Activated CD8-positive, alpha-beta memory T cell treated with anti-CD3 and anti-CD28 coated beads, Interleukin-2, amount 50 U/mL, for 1 hour (primary cell): ENCODE results near the gene UNC13D.
"Not testable (repeated sequence)": the region's sequence is repeated elsewhere in the genome, so short reads cannot be mapped to it uniquely, and the experiment has no call there.

Source experiments
- DNase-seq: peaks from one replicate; pipeline ENCODE4 v3.0.0-alpha.2; 2020; ENCODE audit errors: extremely low read depth

The UNC13D gene

DNA sequence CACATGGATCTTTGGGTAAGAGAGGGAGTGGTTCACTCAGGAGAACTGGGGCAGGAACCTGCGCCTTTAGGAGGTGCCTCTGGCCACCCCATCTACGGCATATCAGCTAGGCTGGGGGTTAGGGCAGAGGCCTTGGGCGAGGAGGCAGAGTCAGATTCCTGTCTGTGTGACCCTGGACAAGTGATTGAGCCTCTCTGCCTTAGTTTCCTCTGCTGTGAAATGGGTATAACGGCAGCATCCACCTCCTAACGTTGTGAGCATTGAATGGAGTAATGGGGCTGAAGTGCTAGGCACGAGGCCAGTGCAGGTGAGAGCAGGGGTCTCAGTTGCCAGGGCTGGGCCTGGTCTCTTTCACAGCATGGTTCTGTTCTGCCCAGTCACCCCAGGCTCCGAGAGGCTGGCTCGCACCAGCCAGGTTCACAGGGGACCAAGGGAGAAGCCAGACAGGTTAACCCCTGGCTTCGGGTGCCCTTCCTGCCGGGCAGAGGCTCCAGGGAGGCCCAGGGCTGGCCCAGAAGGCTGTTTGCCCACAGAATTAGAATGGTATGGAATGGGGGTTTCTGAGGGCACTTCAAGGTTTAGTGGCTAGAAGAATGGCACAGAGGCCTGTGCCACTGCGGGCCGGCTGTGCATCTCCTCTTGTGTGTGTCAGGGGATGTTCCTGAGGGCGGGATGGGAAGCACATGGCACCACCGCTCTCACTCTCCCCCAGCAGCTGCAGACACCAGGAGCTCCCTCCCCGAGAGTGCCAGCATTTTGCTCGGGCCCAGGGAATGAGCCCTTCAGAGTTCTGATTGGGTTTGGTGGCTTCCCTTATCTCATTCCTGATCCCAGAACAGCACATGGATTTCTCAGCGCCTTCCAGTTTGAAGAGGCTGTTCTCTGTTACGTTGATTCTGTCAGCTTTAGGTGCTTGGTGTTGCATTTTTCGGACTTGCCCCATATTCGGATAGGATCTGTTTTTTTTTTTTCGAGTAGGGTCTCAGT is 23.8 kb downstream of the UNC13D start:
- no peak for DNase-seq

DNA sequence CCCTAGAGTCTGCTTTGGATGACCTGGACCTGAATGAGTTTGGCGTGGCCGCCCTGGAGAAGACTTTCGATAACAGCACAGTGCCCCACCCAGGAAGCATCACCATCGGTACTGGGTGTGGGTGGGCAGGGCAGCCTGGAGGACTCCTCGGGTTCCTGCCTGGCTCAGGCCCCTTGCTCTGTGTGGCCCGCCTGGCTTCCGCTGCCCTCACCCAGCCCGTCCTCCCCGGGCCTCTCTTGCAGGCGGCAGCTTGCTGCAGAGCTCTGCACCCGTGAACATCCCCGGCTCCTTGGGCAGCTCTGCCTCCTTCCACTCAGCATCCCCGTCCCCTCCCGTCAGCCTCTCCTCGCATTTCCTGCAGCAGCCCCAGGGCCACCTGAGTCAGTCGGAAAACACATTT is 24.5 kb downstream of the UNC13D start:
- DNase-seq: no peak

DNA sequence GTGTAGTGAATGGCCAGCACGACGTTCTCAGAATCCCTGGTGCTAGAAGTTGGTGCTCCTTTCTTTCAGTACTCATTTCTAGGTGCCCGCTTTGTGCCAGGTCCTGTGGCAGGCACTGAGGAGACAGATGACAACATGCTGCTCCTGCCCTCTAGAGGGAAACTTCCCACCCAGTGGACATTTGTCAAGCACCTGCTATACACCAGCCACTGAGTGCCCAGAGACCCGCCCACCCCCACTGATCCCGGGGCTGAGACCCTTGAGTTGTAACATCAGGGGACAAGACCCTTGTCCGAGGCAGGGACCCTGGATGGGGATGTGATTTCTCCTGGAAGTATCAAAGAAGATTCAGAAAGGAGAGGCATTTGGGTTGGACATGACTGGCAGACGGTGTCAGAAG is 25.1 kb downstream of the UNC13D start:
- DNase-seq: no peak

DNA sequence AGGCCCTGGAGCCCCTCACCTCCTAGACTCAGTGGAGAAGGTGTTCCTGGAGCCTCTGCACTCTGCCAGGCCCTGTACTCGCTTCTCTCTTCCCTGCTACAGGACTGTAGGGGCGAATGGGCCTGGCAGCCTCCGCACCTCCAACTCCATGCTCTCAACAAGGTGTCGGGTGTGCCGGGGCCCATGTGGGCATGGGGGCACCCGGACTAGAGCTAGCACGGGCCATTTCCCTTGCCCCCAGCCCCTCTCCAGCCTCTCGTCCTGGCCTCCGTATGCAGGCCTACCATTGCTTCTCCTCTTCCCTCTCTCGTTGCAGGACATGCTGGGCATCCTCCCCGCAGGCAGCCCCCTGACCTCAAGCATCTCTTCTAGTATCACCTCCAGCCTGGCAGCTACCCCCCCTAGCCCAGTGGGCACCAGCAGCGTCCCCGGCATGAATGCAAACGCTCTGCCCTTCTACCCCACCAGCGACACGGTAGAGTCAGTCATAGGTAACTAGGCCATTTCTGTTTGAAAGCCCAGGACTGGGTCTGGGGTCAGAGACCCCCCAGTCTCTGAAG is 25.8 kb downstream of the UNC13D start:
- no peak for DNase-seq

DNA sequence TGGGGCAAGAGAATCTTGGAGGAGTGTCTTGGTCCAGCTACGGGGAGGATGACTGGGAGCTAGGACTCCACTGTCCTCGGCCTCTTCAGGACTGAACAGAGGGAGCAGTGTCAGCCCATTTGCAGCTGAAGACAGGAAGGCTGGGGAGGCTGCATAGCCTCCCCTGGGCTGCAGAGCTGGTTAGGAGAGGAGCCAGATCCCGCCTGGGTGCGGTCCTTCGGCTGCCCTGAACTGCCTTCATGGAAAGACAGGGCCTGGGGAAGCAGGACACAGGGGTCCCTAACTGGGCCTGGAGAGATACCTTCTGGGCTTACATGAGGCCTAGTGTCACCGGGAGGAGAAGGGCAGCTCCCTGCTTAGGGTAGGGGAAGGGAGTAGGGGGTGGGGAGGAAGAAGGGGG is 26.6 kb downstream of the UNC13D start:
- DNase-seq: no peak

DNA sequence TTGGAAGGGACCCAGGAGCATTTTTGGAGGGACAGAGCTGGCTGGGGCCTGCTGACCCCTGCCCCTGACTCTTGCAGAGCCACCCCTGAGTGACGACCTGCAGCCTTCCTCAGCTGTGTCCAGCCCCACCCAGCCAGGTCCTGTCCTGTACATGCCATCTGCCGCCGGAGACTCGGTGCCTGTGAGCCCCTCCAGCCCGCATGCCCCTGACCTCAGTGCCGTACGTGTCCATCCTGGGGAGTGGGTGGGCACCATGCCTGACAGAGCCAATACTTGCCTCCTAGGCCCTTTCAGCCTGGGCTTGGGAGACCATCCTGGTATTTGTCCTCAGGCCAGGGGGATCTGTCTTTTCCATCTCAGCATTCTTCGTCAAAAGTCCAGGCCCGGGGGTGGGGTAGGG is 27.5 kb downstream of the UNC13D start:
- no peak for DNase-seq

DNA sequence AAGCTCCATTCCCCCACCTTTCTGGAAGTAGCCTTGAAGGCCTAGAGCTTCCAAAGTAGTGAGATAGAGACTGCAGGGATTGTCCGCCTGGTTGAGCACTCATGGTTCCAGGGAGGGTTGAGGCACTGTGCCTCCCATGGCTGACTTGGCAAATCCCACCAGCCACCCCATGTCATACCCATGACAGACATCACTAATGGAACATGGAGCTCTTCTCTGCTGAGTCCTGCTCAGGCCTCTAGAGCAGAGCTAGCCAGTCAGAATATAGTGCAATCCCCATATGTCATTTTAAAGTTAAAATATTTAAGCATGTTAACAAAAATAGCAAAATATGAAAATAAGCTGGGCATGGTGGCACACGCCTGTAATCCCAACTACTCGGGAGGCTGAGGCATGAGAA is 28.8 kb downstream of the UNC13D start:
- no peak for DNase-seq

DNA sequence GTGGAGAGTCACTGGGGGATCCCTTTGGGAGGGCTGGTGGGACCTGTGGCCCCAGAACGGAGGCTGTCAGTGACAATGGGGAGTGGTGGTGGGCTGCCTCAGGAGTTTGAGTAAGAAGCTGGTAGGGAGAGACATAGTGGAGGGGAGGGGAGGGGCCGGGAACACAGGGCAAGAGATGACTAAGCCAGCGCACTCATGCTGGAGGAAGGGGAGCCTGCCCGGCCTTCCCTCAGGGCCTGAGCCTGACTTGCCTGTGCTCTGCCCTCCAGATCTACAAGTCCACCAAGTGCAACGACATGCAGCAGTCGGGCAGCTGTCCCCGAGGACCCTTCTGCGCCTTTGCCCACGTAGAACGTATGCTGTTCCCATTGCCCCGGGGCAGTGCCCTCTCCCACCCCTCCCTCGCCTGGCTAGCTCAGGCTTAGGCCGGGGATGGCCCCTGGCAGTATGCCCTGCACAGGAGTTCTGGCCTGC is 29.3 kb downstream of the UNC13D start:
- DNase-seq: no peak

DNA sequence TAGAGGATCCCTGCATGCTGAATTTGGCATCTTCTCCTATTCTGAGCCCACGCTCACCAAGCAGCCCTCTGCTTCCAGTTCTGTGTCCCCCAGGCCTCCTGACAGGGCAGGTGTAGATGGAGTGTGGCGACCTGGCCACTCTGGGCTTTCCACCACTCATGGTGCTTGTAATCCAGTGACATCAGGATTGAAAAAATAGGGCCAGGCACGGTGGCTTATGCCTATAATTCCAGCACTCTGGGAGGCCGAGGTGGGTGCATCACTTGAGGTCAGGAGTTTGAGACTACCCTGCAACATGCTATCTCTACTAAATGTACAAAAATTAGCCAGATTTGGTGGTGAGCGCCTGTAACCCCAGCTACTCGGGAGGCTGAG is 30.2 kb downstream of the UNC13D start:
- no peak for DNase-seq

DNA sequence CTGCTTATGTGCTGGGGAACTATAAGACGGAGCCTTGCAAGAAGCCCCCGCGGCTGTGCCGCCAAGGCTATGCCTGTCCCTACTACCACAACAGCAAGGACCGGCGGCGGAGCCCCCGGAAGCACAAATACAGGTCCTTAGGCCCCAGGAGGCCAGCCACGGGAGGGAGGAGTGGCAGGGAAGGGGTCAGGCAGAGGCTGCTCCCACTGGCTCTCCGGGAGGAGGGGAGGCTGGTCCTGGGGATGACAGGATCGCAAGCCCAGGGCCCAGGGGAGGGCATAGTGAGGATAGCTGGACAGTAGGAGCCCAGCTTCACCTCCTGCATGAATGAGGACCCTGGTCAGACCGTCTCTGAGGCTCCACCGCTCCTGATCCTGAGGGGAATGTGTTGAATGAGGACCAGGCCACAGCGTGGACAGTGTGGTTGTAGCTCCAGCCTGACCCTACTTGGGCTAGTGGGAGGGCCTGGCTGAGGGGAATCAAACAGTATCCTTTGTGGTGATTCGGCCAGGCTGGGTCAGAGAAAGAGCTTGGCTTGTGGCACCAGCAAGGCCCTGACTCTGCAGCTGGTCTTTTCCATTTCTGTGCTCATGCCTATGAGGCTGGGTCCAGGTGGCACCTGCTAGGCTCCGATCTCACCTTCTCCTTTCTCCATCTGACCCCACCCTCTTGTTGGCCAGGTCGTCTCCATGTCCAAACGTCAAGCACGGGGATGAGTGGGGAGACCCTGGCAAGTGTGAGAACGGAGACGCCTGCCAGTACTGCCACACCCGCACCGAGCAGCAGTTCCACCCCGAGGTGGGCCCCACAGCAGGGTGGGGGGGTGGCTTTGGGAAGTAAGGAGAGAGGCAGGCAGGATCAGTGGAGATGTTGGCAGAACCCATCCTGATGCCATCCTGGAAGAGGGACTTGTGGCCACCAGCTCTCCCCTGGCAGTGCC is 30.9 kb downstream of the UNC13D start:
- DNase-seq: no peak

DNA sequence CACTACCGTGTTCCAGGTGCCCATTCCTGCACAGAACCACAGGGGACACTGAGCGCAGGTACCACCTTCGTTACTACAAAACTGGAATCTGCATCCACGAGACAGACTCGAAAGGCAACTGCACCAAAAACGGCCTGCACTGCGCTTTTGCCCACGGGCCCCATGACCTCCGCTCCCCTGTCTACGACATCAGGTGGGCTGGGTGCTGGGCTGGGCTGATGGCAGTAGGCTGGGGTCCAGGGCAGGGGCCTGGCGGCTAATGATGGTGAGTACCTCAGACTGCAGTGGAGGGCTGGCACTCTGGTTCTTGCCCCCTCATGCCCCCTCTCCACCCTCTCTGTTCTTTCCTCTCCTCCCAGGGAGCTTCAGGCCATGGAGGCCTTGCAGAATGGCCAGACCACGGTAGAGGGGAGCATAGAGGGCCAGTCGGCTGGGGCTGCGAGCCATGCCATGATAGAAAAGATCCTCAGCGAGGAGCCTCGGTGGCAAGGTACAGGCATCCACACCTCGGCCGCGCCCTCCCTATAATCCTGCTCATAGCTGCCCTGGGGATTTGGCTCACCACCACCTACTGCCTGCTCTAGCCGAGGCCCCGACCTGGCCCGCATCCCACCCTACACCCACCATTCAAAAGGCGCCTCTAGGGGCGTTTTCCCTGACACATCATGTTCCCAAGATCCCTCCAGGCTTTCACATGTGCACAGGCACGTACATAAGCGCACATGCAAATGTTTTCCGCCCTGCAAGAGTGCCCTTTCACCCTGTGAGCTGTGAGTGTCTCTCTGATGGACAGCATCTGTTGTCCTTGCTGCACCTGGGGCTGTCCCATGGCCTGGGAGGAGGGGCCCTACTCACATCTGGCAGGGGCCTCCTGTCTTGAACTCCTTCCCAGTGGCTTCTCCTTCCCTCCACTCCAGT is 31.8 kb downstream of the UNC13D start:
- no peak for DNase-seq

DNA sequence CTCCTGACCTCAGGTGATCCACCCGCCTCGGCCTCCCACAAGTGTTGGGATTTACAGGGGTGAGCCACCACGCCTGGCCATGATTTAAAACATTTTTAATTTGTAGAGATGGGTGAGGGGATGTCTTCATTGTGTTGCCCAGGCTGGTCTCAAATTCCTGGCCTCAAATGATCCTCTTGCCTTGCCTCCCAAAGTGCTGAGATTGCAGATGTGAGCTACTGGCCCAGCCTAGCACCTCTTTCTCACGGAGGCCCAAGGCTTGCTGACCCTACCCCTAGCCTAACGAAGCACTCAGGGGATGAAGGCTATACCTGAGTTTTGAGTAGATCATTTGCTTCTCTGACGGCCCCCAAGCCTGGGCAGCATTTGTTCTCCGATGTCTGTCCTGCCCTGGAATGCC is 33.0 kb downstream of the UNC13D start:
- no peak for DNase-seq

DNA sequence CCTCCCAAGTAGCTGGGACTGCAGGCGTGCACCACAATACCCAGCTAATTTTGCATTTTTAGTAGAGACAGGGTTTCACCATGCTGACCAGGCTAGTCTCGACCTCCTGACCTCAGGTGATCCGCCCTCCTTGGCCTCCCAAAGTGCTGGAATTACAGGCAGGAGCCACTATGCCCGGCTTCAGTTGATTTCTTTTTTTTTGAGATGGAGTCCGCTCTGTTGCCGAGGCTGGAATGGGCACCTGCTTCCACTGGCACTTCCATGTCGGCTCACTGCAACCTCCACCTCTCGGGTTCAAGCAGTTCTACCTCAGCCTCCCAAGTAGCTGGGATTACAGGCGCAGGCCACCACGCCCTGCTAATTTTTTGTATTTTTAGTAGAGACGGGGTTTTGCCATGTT is 33.4 kb downstream of the UNC13D start:
- DNase-seq: not testable (repeated sequence)

DNA sequence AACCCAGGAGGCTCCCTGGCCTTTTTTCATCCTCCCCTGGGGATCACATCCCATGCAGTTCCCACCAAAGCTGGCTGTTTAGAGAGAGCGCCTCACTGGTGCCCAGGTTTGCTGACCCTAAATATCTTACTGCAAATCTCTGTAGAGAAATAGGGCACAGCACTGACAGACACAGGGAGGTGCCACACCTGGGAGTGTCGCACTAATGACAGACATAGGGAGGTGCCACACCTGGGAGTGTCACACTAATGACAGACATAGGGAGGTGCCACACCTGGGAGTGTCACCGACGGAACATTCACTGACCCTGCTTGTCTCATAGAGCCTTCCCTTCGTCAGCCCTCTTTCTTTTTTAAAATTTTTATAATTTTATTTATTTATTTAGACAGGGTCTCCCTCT is 34.0 kb downstream of the UNC13D start:
- no peak for DNase-seq

DNA sequence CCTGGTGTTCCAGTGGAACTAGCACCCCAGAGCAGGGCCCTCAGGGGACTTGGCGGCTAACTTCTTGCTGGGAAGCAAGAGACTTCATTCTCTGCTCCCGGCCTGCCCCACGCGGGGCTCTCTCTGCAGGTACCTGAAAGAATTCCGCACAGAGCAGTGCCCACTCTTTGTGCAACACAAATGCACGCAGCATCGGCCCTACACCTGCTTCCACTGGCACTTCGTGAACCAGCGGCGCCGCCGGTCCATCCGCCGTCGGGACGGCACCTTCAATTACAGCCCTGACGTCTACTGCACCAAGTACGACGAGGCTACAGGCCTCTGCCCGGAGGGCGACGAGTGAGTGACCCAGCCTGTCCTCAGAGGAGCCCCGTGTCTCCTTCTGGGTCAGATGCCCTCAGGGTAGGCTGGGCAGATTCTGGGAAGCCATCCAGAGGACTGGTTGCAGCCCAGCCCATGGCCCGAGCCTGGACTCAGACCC is 34.5 kb downstream of the UNC13D start:
- no peak for DNase-seq

DNA sequence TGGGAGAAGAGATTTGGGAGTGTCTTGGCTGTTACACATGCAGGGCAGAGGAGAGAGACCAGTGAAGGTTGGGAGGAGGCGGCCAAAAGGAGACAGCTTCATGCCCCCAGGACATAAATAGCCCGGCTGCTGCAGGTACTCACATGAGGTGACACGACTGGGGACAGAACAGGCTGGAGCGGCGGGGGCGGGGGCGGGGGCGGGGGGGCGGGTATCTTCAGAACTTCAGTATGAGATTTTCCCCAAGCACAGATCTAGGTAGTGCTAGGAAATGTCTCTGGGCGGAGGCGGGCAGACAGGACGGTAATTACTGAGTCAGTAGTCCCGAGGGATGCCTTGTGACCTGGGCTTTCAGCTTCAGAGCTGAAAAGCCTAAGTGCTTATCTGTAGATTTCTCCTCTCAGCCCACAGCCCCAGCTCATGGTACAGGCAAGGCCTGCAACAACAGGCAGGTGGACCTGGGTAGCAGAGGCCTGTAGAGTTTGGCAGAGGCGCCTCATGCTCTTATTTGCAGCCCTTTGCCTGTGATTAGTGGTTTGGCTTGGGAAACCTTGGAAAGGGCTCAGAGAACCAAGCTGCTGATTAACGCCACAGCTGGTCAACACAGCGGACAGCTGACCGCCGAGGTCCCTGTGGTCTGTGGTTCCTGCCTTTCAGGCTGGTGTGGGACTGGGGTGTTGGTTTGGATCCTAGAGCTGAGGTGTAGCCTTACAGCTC is 35.1 kb downstream of the UNC13D start:
- DNase-seq: no peak

DNA sequence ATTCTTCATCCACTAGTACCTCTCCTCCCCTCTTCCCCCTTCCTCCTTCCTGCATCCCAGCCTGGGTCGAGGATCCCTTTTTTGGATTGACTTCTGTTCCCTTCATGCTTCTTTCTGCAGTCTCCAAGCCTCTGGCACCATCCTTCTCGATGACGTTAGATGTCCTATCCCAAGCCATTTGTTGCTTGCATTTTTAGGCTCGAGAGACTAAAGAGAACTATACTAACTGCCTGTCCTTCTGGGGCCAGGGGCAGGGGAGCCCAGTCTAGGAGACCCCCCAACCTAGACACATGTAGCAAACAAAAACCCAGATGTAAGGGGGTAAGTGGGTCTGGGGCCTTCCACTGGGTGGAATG is 35.7 kb downstream of the UNC13D start:
- DNase-seq: no peak

DNA sequence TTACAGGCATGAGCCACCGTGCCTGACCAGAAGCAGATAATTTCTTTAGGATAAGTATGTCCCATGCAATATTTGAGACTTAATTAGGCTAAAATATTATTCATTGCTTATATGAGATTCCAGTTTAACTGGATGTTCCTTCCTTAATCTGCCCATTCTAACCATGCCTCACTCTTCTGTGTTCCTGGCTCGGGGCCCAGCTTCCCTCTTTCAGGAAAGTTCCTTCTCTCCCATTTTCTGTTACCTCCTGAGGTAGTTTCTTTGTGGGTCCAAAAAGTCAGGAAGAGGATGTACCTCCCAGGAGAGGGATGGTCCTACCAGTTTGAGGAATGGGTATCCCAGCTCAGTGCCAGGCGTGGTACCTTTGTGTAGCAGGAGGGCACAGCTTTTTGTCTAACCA is 36.3 kb downstream of the UNC13D start:
- DNase-seq: no peak

DNA sequence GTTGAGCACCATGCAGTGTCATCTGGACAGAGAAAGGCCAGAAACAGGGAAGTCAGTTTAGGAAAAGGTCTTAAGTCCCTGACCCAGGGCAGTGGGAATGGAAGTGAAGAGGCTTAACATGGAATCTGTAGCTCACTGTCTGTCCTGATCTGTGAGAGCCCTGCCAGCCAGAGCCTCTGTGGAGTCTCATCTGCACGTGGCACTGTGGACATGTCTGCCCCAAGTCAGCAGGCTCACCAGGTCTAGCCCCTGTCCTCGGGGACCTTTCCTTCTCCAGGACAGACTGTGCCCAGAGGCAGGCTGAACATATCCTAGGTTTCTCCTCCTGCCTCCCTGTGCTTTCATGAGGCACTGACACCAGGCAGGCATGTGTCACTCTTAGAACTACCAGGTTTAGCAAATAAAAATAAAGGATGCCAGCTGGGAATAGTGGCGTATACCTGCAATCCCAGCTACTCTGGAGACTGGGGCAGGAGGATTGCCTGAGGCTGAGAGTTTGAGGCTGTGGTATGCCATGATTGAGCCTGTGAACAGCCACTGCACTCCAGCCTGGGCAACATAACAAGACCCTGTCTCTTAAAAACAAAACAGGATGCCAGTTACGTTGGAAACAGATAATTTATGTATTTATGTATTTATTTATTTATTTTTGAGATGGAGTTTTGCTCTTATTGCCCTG is 37.2 kb downstream of the UNC13D start:
- no peak for DNase-seq

DNA sequence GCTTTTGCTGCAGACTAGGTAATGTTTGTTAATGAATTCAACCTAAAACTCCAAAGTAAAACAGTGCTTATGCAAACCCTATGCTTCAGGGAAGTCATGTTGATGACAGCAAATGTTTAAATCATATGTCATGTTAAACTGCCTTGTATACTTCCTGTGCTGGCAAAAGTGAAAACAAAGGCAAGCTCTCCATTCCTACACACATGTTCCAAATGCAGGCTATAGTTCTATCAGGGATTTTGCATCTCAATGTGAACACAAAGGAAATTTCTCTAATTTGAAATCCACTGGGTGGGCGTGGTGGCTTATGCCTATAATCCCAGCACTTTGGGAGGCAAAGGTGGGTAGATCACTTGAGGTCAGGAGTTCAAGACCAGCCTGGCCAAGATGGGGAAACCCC is 40.3 kb downstream of the UNC13D start:
- DNase-seq: no peak
